Measurements from ENCODE around the gene ZSWIM3.
A peak's percentile ranks its signal among the peaks of the same experiment; 100 is the strongest.
"Not testable (repeated sequence)": the region's sequence is repeated elsewhere in the genome, so short reads cannot be mapped to it uniquely, and the experiment has no call there.

ZSWIM3 gene

GRCh38 chr20:45890985-45891983 is 33.9 kb downstream of the ZSWIM3 start, which contains the start of the genes CTSA and NEURL2:
CTSA (plus strand) TSS chr20:45891335; CDS start chr20:45891569, 234 bp downstream.
NEURL2 (minus strand) TSS chr20:45891208; CDS start chr20:45890991, 217 bp downstream.
- peak; percentile 95 for DNase-seq

- no peak for DNase-seq
Measured at GRCh38 chr20:45892049-45892825, 34.8 kb downstream of the ZSWIM3 start.

- DNase-seq = no peak
Measured at GRCh38 chr20:45892828-45893500, 35.5 kb downstream of the ZSWIM3 start.

- DNase-seq = no peak
Measured at GRCh38 chr20:45893831-45894230, 36.4 kb downstream of the ZSWIM3 start.

- no peak for DNase-seq
Measured at GRCh38 chr20:45894797-45895196, 37.4 kb downstream of the ZSWIM3 start.

- DNase-seq = no peak
Measured at GRCh38 chr20:45896641-45897161, 39.3 kb downstream of the ZSWIM3 start.

- DNase-seq = no peak
Measured at GRCh38 chr20:45897289-45897688, 39.9 kb downstream of the ZSWIM3 start.

- DNase-seq = no peak
Measured at GRCh38 chr20:45897692-45898091, 40.3 kb downstream of the ZSWIM3 start.

- no peak for DNase-seq
Measured at GRCh38 chr20:45898285-45898684, 40.9 kb downstream of the ZSWIM3 start.

- DNase-seq = no peak
Measured at GRCh38 chr20:45899046-45899835, 41.8 kb downstream of the ZSWIM3 start.

- DNase-seq = not testable (repeated sequence)
Measured at GRCh38 chr20:45901332-45901731, 43.9 kb downstream of the ZSWIM3 start.

GRCh38 chr20:45902199-45902701 is 44.8 kb downstream of the ZSWIM3 start:
- DNase-seq = no peak

- no peak for DNase-seq
Measured at GRCh38 chr20:45904583-45905504, 47.4 kb downstream of the ZSWIM3 start.

- DNase-seq = no peak
Measured at GRCh38 chr20:45905505-45906079, 48.2 kb downstream of the ZSWIM3 start.

- DNase-seq = no peak
Measured at GRCh38 chr20:45907219-45907948, 50.0 kb downstream of the ZSWIM3 start.

- DNase-seq = no peak
Measured at GRCh38 chr20:45908084-45908483, 50.7 kb downstream of the ZSWIM3 start.

- no peak for DNase-seq
Measured at GRCh38 chr20:45909336-45909808, 52.0 kb downstream of the ZSWIM3 start.

- DNase-seq = no peak
Measured at GRCh38 chr20:45909817-45910669, 52.6 kb downstream of the ZSWIM3 start.
